GM12878 (cell line): ENCODE data around the gene B3GNT4. TPM values are rescaled to one million over a fixed set of nuclear protein-coding genes. Genes with fewer than 3 reads are reported as not detected.
A peak's percentile ranks its signal among the peaks of the same experiment; 100 is the strongest.

Source experiments
- ATAC-seq: fragments of 200-7000 bp; cut with Tn5 transposase; 3 replicates; pipeline ENCODE4 v1.9.1; 2020; ENCODE audit warnings: mild to moderate bottlenecking, moderate library complexity
- BruUV-seq: library from RNA; stranded (reverse); fragments of 400-500 nt; replicated peaks from 2 replicates; lab custom pipeline; 2021; lab: Mats Ljungman, UMichigan
- CTCF ChIA-PET: fragments of 300-600 bp; sonication (Branson Sonifier 250); formaldehyde crosslinking; extraction: SDS; loops from one replicate; lab custom pipeline; 2021; ENCODE audit warnings: inconsistent platforms; lab: Yijun Ruan, JAX
- POLR2A ChIA-PET: fragments of 350-600 bp; formaldehyde crosslinking; extraction: SDS; loops from one replicate; lab custom pipeline; 2021; ENCODE audit warnings: inconsistent platforms; lab: Charles Lee
- RAD21 ChIA-PET: fragments of 300-600 bp; sonication (Branson Sonifier 250); formaldehyde crosslinking; loops from one replicate; lab custom pipeline; 2023; ENCODE audit warnings: antibody characterized with exemption; ENCODE audit not compliant: unreplicated experiment; lab: Charles Lee
- SMC1A ChIA-PET: fragments of 300-600 bp; sonication (Branson Sonifier 250); formaldehyde crosslinking; loops from one replicate; lab custom pipeline; 2023; ENCODE audit not compliant: unreplicated experiment, uncharacterized antibody; lab: Charles Lee
- DNase-seq: peaks from one replicate; pipeline ENCODE4 v3.0.0-alpha.2; 2011; ENCODE audit warnings: low read depth, low spot score
- FAIRE-seq: peaks from 3 replicates; lab custom pipeline; 2011; peaks lifted over from hg19 to GRCh38; lab: Jason Lieb, UNC
- H2AFZ ChIP-seq: 2 replicates; pipeline ENCODE4 v1.6.0; 2011; ENCODE audit warnings: low read depth, low read length, control low read depth; ENCODE audit not compliant: control insufficient read depth
- H3K27ac ChIP-seq: 2 replicates; pipeline ENCODE4 v1.5.1; 2011; ENCODE audit warnings: control low read depth; ENCODE audit not compliant: control insufficient read depth, insufficient read depth
- H3K27me3 ChIP-seq, 2 experiments: replicated peaks in 1 of 2; 2 replicates each; pipeline versions ENCODE4 v1.6.0 to v1.6.1; 2011; ENCODE audit warnings: low read length in 1 of 2; ENCODE audit not compliant: control insufficient read depth in 2 of 2, insufficient read depth in 2 of 2
- H3K36me3 ChIP-seq, 2 experiments: 2 replicates each; pipeline ENCODE4 v1.5.1; 2011; ENCODE audit warnings: low read length in 1 of 2; ENCODE audit not compliant: control insufficient read depth in 2 of 2, insufficient read depth in 2 of 2
- H3K4me1 ChIP-seq: 2 replicates; pipeline ENCODE4 v1.6.1; 2011; ENCODE audit warnings: mild to moderate bottlenecking, low read length, moderate library complexity, mixed read lengths; ENCODE audit not compliant: control insufficient read depth, insufficient read depth
- H3K4me2 ChIP-seq: 2 replicates; pipeline ENCODE4 v1.6.0; 2011; ENCODE audit warnings: control low read depth; ENCODE audit not compliant: control insufficient read depth, insufficient read depth
- H3K4me3 ChIP-seq: fragments of 200-600 bp; sonication (generic); 2 replicates; pipeline ENCODE4 v1.5.1; 2016
- H3K79me2 ChIP-seq: 2 replicates; pipeline ENCODE4 v1.6.0; 2011; ENCODE audit warnings: low read length; ENCODE audit not compliant: control insufficient read depth, insufficient read depth
- H3K9ac ChIP-seq: 2 replicates; pipeline ENCODE4 v1.8.0; 2011; ENCODE audit warnings: low read length, control low read depth, mixed read lengths; ENCODE audit not compliant: control insufficient read depth, insufficient read depth
- H3K9me3 ChIP-seq: replicated peaks from 3 replicates; pipeline ENCODE4 v1.5.1; 2011; ENCODE audit warnings: mild to moderate bottlenecking, low read length; ENCODE audit not compliant: control insufficient read depth, insufficient read depth
- H4K20me1 ChIP-seq: 2 replicates; pipeline ENCODE4 v1.6.0; 2011; ENCODE audit not compliant: control insufficient read depth, insufficient read depth
- CREB1 ChIP-seq: IDR thresholded peaks from 2 replicates; pipeline ENCODE4 v1.6.1; 2012; ENCODE audit warnings: low read depth, mild to moderate bottlenecking, inconsistent platforms
- CREM ChIP-seq: IDR thresholded peaks from 2 replicates; pipeline ENCODE4 v1.6.1; 2014; ENCODE audit warnings: antibody characterized with exemption, low read depth
- ESRRA ChIP-seq: IDR thresholded peaks from 2 replicates; pipeline ENCODE4 v1.6.1; 2012; ENCODE audit warnings: mild to moderate bottlenecking, low read length, improper control_type of control experiment
- FOXM1 ChIP-seq: IDR thresholded peaks from 2 replicates; pipeline ENCODE4 v1.6.1; 2012; ENCODE audit warnings: low read depth, mild to moderate bottlenecking, inconsistent platforms, low read length, moderate library complexity
- MTA2 ChIP-seq: fragments of 450-650 bp; IDR thresholded peaks from 2 replicates; pipeline ENCODE4 v1.6.1; 2016; ENCODE audit warnings: low read depth, mild to moderate bottlenecking, moderate library complexity
- PML ChIP-seq: IDR thresholded peaks from 2 replicates; pipeline ENCODE4 v1.6.1; 2012; ENCODE audit warnings: low read length, inconsistent platforms
- RAD21 ChIP-seq: IDR thresholded peaks from 2 replicates; pipeline ENCODE4 v1.6.1; 2011; ENCODE audit warnings: mild to moderate bottlenecking, low read depth, low read length, moderate library complexity; ENCODE audit not compliant: insufficient read depth
- RUNX3 ChIP-seq: IDR thresholded peaks from 2 replicates; pipeline ENCODE4 v1.6.1; 2012; ENCODE audit warnings: low read length, inconsistent platforms
- YY1 ChIP-seq: IDR thresholded peaks from 2 replicates; pipeline ENCODE4 v1.6.1; 2011; ENCODE audit warnings: low read depth, mild to moderate bottlenecking, low read length
- ZNF384 ChIP-seq: IDR thresholded peaks from 2 replicates; pipeline ENCODE4 v1.6.1; 2012; ENCODE audit warnings: low read depth, mild to moderate bottlenecking, low read length, improper control_type of control experiment, borderline replicate concordance
- whole genome bisulfite sequencing: methylation state at CpG from one replicate; pipeline ENCODE4 v1.1.6; 2016; ENCODE audit warnings: low lambda C conversion rate; ENCODE audit not compliant: insufficient replicate concordance, insufficient coverage; ENCODE audit errors: missing lambda C conversion rate; 5-methylcytosine and 5-hydroxymethylcytosine counted together
- in situ Hi-C: fragments of 300-500 bp; cut with MboI; formaldehyde crosslinking; loops from 9 replicates; pipeline ENCODE4 v1.14.3; 2018; ENCODE audit warnings: mixed read lengths
- intact Hi-C: fragments of 100-400 bp; cut with micrococcal nuclease; formaldehyde crosslinking; loops from one replicate; pipeline ENCODE4 v1.14.2; 2022; ENCODE audit not compliant: unreplicated experiment
- polyA plus RNA-seq, 11 experiments: library from polyadenylated mRNA; depleted of rRNA in 4 of 11; unstranded in 6 of 11; stranded (reverse) in 5 of 11; fragments of >200 nt; fragmentation: Nextera tagmentation in 4 of 11; fragmentation: Illumina TruSeq in 1 of 11; extraction: Ambion mirVana in 4 of 11; extraction: Trizol in 1 of 11; gene quantifications; 1 replicate in 1 of 11; 2 replicates in 10 of 11; pipeline versions ENCODE4 v1.2.1 to v1.2.3, GENCODE V29; 2011 to 2016; ENCODE audit warnings: inconsistent platforms in 2 of 11, missing spikeins in 2 of 11, low read depth in 1 of 11
- total RNA-seq, 4 experiments: library from RNA; depleted of rRNA in 3 of 4; stranded (reverse); fragments of >200 nt in 3 of 4; fragmentation: Illumina TruSeq in 1 of 4; extraction: Trizol in 1 of 4; gene quantifications; 2 replicates each; pipeline versions ENCODE4 v1.2.1 to v1.2.3, GENCODE V29; 2013 to 2021
- TF ChIP-seq, protein P1 (sequence below), 3 experiments: IDR thresholded peaks in 2 of 3; conservative IDR thresholded peaks in 1 of 3; 2 replicates each; pipeline ENCODE4 v1.5.1; 2011; ENCODE audit warnings: low read depth in 3 of 3, low read length in 3 of 3, mild to moderate bottlenecking in 3 of 3, control low read depth in 2 of 3, moderate library complexity in 2 of 3, inconsistent platforms in 1 of 3, mixed read lengths in 1 of 3; ENCODE audit not compliant: control insufficient read depth in 2 of 3, insufficient read depth in 1 of 3; ENCODE audit errors: extremely low read depth in 1 of 3

B3GNT4 gene
- total and polyA plus RNA-seq, 10 of the 15 experiments (the other 5 are each of a cell fraction or from before 2014, with no cell fraction given) = 0.04 to 0.95 (median 0.88) TPM; not detected in 7

DNA sequence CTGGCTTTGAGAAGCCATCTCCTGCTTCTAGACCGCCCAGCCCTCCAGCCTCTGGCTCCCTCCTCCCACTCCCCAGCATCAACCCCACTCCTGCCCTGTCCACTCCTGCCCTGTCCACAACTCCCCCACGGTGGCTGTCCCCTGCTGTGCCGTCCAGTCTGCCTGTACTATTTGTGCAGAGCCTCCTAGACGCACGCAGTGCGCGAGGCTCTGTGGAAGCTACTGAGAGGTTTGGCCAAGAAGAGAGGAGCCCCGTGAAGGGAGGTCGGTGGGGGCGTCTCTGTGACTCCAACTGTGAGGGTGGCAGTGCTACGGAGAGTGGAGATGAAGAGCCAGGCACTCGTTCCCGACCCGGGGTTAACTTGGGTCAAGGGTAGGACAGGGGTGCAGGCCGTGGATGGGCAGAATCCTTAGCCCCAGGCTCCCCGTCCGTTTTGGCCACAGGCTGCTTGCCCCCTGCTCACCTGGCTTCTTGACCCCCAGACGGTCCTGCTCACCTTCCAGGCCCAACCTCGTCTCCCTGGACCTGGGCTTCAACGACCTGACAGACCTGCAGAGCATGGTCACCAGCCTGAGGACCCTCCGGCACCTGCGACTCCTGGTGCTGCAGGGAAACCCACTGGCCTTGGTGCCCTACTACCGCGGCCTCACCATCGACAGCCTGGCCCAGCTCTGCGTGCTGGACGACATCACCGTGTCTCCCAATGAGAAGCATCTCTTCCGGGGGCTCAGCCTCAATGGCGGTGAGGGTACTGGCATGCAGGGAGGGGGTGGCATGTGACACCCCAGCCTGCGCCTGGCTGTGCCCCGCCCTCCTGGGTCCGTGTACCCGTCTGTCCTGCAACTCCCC lies 13.7 kb upstream of the B3GNT4 start:
- H3K27me3 ChIP-seq = no peaks in the 10 kb centered on the region; a peak in 1 of 4 replicates
- TF ChIP-seq PML = no peak
- no peak overlapping the region for H3K9ac ChIP-seq
- H3K9me3 ChIP-seq = peaks cover under 1% of the 10 kb centered on the region; the same call in 1 of the 3 replicates
- DNase-seq (no peak), ATAC-seq (no peak), FAIRE-seq (no peak)
- no peak overlapping the region for H3K4me3 ChIP-seq
- CTCF ChIA-PET = interaction anchor here (0.6 to 4.1 kb wide), 10 partner anchors 8 to 271 kb away, joined by 3 to 29 read pairs (median 3); partner anchors contain the start of gene CFAP251
- WGBS = 49% methylated on average over 34 of the region's 34 CpGs
- no peak overlapping the region for H3K27ac ChIP-seq
- SMC1A ChIA-PET = interaction anchor here (1.3 to 1.7 kb wide), 2 partner anchors 23 to 59 kb away, joined by 5 to 6 read pairs; no protein-coding TSS in a partner anchor
- no peak overlapping the region for H2AFZ ChIP-seq
- no TSS peak for BruUV-seq
- no peaks in the 10 kb centered on the region for H3K79me2 ChIP-seq
- H3K4me2 ChIP-seq = no peak overlapping the region
- intact Hi-C loops = no loop called here
- no peaks in the 10 kb centered on the region for H3K36me3 ChIP-seq
- no peaks in the 10 kb centered on the region for H4K20me1 ChIP-seq
- POLR2A ChIA-PET = no interaction called here
- in situ Hi-C loops = loop anchor here (5.0 kb wide), 1 partner anchor 133 kb away; no protein-coding TSS in a partner anchor
- no peaks in the 10 kb centered on the region for H3K4me1 ChIP-seq
- RAD21 ChIA-PET = interaction anchor here (0.7 to 0.9 kb wide), 2 partner anchors 14 to 57 kb away, joined by 3 read pairs; partner anchors contain the start of gene B3GNT4

DNA sequence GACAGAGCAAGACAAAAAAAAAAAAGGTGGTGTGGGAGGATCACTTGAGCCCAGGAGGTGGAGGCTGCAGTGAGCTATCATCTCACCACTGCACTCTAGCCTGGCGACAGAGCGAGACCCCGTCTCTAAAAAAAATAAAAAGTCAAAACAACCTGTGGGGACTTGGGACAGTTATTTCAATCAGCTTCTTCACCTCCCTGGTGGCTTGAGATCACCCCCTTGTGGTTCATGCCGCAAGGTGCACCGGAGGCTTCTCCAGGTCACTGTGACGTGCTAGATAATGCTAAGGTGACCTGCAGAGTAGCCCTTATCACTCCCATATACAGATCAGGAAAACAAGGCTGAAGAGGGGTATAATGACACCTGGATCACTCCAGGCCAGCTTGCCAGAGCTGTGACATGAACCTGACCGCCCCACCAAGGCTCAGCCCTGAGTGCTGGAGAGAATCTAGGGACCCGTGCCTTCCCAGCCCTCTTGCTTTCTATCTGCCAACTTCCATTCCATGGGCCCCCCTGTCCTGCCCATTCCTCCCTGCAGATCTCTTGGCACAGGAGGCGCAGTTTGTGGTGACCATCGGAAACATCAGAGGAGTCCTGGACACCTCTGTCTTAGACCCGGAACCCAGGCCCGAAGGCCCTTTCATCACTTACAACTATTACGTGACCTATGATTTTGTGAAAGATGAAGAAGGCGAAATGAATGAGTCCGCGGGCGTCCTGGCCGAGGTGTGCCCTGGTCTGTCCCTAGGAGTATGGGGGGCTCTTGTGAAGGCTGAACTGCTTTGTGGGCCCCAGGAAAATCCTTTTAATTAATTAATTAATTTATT lies 12.5 kb upstream of the B3GNT4 start:
- FAIRE-seq = peak; percentile 90
- POLR2A ChIA-PET = interaction anchor here (0.7 kb wide), 1 partner anchor 393 kb away, joined by 3 read pairs; no protein-coding TSS in a partner anchor
- no peak overlapping the region for H2AFZ ChIP-seq
- H3K4me2 ChIP-seq = no peak overlapping the region
- intact Hi-C loops = loop anchor here (1.0 kb wide), 2 partner anchors 60 to 137 kb away; no protein-coding TSS in a partner anchor
- peak; percentile 9 for DNase-seq
- H3K9ac ChIP-seq = no peak overlapping the region
- RAD21 ChIA-PET = interaction anchor here (0.9 to 1.7 kb wide), 2 partner anchors 25 to 58 kb away, joined by 3 to 6 read pairs; no protein-coding TSS in a partner anchor
- peaks cover 3% of the 10 kb centered on the region; the same call in 1 of the 3 replicates for H3K9me3 ChIP-seq
- CTCF ChIA-PET = interaction anchor here (0.6 to 4.1 kb wide), 17 partner anchors 15 to 272 kb away, joined by 3 to 29 read pairs (median 3); partner anchors contain the start of gene CFAP251
- H3K27me3 ChIP-seq = no peaks in the 10 kb centered on the region; a peak in 1 of 4 replicates
- H3K27ac ChIP-seq = no peak overlapping the region
- WGBS = 35% methylated on average over 18 of the region's 18 CpGs
- H3K4me1 ChIP-seq = no peaks in the 10 kb centered on the region
- in situ Hi-C loops = loop anchor here (5.0 kb wide), 1 partner anchor 134 kb away; no protein-coding TSS in a partner anchor
- no peak overlapping the region for H3K4me3 ChIP-seq
- no TSS peak for BruUV-seq
- H3K36me3 ChIP-seq = no peaks in the 10 kb centered on the region
- ATAC-seq = peak; percentile 98
- no peaks in the 10 kb centered on the region for H3K79me2 ChIP-seq
- H4K20me1 ChIP-seq = no peaks in the 10 kb centered on the region
- SMC1A ChIA-PET = interaction anchor here (1.0 to 1.7 kb wide), 4 partner anchors 16 to 137 kb away, joined by 3 to 6 read pairs (median 5); no protein-coding TSS in a partner anchor
- peak; percentile 59; the same call in 1 of the 2 replicates for TF ChIP-seq YY1
- TF ChIP-seq MTA2 = no peak
- TF ChIP-seq CREM = 0 out of 2 replicates have a peak, but pooled peaks have one; percentile 35
- peak; percentile 45; the same call in 1 of the 2 replicates for TF ChIP-seq RUNX3
- TF ChIP-seq ZNF384 = peak; percentile 60
- TF ChIP-seq RAD21 = peak; percentile 98
- TF ChIP-seq, protein P1, sequence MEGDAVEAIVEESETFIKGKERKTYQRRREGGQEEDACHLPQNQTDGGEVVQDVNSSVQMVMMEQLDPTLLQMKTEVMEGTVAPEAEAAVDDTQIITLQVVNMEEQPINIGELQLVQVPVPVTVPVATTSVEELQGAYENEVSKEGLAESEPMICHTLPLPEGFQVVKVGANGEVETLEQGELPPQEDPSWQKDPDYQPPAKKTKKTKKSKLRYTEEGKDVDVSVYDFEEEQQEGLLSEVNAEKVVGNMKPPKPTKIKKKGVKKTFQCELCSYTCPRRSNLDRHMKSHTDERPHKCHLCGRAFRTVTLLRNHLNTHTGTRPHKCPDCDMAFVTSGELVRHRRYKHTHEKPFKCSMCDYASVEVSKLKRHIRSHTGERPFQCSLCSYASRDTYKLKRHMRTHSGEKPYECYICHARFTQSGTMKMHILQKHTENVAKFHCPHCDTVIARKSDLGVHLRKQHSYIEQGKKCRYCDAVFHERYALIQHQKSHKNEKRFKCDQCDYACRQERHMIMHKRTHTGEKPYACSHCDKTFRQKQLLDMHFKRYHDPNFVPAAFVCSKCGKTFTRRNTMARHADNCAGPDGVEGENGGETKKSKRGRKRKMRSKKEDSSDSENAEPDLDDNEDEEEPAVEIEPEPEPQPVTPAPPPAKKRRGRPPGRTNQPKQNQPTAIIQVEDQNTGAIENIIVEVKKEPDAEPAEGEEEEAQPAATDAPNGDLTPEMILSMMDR (IDR thresholded peaks at IDR 0.05 in 2 of 3, conservative IDR thresholded peaks at IDR 0.05 in 1 of 3; ENCODE audit: control insufficient read depth in 2 of 3, extremely low read depth in 1 of 3, insufficient read depth in 1 of 3, low read depth in 3 of 3, low read length in 3 of 3) = peak; percentile 89 to 93 (median 90)
- TF ChIP-seq FOXM1 = 0 out of 2 replicates have a peak, but pooled peaks have one; percentile 33
- peak; percentile 42; the same call in 1 of the 2 replicates for TF ChIP-seq CREB1
- no peak for TF ChIP-seq ESRRA
